ENCODE data around the gene OR9I1. TPM values are rescaled to one million over a fixed set of nuclear protein-coding genes. Genes with fewer than 3 reads are reported as not detected.

The OR9I1 gene
- not detected for total RNA-seq
- long read RNA-seq, donor 1 = 0 reads
- long read RNA-seq, donor 2 = 0 reads

- intact Hi-C loops (cut with DNase I) = no loop called here
- DNase-seq (ENCODE audit: low spot score) = no peak
Measured at GRCh38 chr11:58125469-58125868, at the start of gene OR9I1. TSS of gene OR9I1 (minus strand) at chr11:58125530. CDS start at chr11:58119444, 6,086 bp downstream.

DNA sequence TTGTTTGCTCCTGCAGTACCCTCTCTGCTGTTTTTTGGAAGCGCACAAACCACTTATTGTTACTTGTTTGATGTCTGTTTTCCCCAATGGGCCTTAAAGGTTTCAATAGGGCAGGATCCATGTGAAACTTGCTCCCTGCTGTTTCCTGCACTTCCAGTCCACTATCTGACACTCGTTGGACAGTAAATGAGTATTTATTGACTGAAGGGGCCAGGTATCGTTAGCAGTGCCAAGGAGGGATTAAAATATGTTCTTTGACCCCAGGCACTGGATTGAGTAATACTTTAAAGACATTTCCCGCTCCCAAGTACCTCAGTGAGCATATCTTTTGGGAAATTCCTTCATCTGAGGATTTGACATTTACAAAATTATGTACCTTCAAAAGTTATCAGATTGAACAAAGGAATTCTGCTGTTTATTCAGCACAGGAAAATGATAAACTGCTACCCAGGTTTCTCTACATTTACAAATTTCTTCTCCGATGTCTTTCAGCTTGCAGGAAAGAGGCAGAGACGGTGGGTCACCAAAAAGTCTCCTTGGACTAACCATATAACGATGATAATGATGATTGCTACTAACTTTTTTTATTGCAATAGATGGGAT, 40.3 kb upstream of the OR9I1 start:
- no peak for DNase-seq (ENCODE audit: low spot score)
- intact Hi-C loops (cut with DNase I) = no loop called here

DNA sequence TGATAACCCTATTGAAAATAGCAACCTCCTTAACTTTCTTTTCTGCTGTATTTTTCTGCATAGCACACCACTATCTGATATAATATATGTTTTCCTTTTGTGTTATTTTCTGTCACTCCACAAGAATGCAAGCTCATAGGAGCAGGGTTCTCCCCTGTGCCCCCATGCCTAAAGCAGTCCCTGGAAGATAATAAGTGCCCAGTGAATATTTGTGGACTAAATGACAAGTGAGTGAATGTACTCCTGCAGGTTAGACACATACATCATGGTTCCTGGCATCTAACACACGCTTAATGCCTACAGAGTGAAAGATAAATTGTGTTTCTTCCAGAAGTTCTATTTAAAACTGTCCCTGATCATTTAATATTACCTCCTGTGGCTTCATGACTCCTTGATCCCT, 39.7 kb upstream of the OR9I1 start:
- intact Hi-C loops (cut with DNase I) = no loop called here
- no peak for DNase-seq (ENCODE audit: low spot score)

GRCh38 chr11:58164389-58164788, 39.1 kb upstream of the OR9I1 start:
- no peak for DNase-seq (ENCODE audit: low spot score)
- intact Hi-C loops (cut with DNase I) = no loop called here

GRCh38 chr11:58152781-58153180, 27.5 kb upstream of the OR9I1 start:
- DNase-seq (ENCODE audit: low spot score) = no peak
- intact Hi-C loops (cut with DNase I) = no loop called here

GRCh38 chr11:58142761-58143160, 17.4 kb upstream of the OR9I1 start:
- DNase-seq (ENCODE audit: low spot score) = no peak

DNA sequence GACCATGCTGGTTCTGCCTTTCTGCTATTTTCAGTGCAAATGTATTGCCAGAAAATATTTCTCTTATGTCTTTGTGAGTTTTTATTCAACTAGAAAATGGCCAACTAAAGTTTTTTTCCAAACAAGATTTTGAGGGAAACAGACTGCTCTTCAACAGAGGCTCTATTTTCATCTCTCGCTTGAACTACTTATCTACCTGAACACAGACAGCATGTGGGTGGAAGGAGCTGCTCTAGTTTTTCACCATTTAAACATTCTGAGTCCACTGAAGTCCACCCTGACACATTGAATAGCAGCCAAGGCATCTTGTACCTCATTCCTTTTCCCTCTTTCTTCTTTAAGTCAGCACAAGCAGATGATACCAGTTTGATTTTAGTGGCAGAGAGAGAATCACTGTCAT, 9.8 kb upstream of the OR9I1 start:
- intact Hi-C loops (cut with DNase I) = no loop called here
- no peak for DNase-seq (ENCODE audit: low spot score)

More at GRCh38 chr11:58142761-58143160, 17.4 kb upstream of the OR9I1 start:
- intact Hi-C loops (cut with DNase I) = no loop called here

DNA sequence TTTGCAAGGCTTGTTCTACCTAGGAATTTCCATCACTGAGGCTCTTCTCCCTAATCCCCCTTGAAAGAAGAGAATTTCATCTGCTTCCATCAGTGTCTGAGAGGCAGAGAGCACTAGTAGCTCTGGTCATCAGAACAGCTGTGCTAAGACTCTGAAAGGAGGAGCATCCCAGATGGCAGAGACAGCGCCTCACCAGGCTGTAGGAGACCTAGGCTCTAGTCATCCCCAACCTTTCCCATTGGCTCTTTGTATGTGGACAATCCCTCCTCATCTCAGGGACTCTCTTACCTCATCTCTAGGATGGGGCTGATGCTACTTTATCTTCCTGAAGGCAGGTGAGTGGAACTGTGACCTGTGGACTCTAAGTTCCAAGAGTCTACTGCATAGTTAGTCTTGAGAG, 8.8 kb upstream of the OR9I1 start:
- intact Hi-C loops (cut with DNase I) = no loop called here
- DNase-seq (ENCODE audit: low spot score) = no peak

- intact Hi-C loops (cut with DNase I) = no loop called here
- DNase-seq (ENCODE audit: low spot score) = no peak
Measured at GRCh38 chr11:58133309-58134076, 8.2 kb upstream of the OR9I1 start.

- intact Hi-C loops (cut with DNase I) = no loop called here
- DNase-seq (ENCODE audit: low spot score) = no peak
Measured at GRCh38 chr11:58127350-58127749, 2.0 kb upstream of the OR9I1 start.

- DNase-seq (ENCODE audit: low spot score) = no peak
- intact Hi-C loops (cut with DNase I) = no loop called here
Measured at GRCh38 chr11:58121096-58121495, 4.2 kb downstream of the OR9I1 start.

- intact Hi-C loops (cut with DNase I) = no loop called here
- no peak for DNase-seq (ENCODE audit: low spot score)
Measured at GRCh38 chr11:58097437-58097836, 27.9 kb downstream of the OR9I1 start.

DNA sequence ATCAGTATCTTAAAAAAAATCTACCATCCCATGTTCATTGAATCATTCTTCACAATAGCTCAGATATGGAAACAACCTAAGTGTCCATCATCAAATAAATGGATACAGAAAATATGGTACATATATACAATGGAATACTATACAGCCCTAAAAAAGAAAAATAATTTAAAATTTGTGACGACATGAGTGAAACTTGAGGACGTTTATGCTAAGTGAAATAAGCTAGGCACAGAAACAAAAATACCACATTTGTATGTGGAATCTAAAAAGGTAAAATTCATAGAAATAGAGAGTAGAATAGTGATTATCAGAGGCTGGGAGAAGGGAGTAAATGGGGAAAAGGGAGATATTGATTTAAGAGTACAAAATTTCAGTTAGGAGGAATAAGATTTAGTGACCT, 38.8 kb downstream of the OR9I1 start:
- DNase-seq (ENCODE audit: low spot score) = no peak
- intact Hi-C loops (cut with DNase I) = no loop called here

- no peak for DNase-seq (ENCODE audit: low spot score)
- intact Hi-C loops (cut with DNase I) = no loop called here
Measured at GRCh38 chr11:58075781-58076180, 49.5 kb downstream of the OR9I1 start.

GRCh38 chr11:58070585-58070984, 54.7 kb downstream of the OR9I1 start:
- intact Hi-C loops (cut with DNase I) = no loop called here

GRCh38 chr11:58068655-58069054, 56.7 kb downstream of the OR9I1 start:
- DNase-seq (ENCODE audit: low spot score) = no peak
- intact Hi-C loops (cut with DNase I) = no loop called here

More at GRCh38 chr11:58070585-58070984, 54.7 kb downstream of the OR9I1 start:
- DNase-seq (ENCODE audit: low spot score) = no peak

DNA sequence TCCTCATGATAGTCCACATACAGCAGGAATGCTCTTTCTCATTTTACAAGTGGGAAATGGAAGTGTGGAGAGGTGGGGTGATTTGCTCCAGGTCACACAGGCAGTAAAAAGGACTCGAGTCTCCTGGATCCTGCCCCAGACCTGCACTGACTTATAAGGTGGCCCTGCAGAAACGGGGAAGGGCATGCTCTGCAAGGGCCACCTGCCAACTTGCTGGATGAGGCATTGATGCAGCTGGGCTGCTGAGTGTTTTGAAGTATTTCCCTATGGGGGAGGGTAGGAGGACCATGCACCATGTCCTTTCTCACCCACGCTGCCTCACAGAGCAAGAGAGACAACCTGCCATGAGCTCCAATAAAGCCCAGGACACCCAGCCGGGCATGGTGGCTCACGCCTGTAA, 57.6 kb downstream of the OR9I1 start:
- intact Hi-C loops (cut with DNase I) = no loop called here
- no peak for DNase-seq (ENCODE audit: low spot score)

Data from posterior vena cava (tissue), 2 donors.